WERI-Rb-1 (cell line): ENCODE data around the gene TM4SF5.

Source experiments
- DNase-seq: peaks from one replicate; pipeline ENCODE4 v3.0.0-alpha.2; 2020
- H3K27ac ChIP-seq: fragments of 250-450 bp; sonication (Bioruptor Pico); 2 replicates; pipeline ENCODE4 v1.5.1; 2020; ENCODE audit warnings: mild to moderate bottlenecking, moderate library complexity
- H3K27me3 ChIP-seq: fragments of 250-450 bp; sonication (Bioruptor Pico); 2 replicates; pipeline ENCODE4 v1.5.1; 2021; ENCODE audit warnings: mild to moderate bottlenecking, low read depth, moderate library complexity; ENCODE audit not compliant: insufficient read depth, severe bottlenecking
- H3K36me3 ChIP-seq: fragments of 250-450 bp; sonication (Bioruptor Pico); 2 replicates; pipeline ENCODE4 v1.5.1; 2020; ENCODE audit warnings: mild to moderate bottlenecking, moderate library complexity
- H3K4me3 ChIP-seq: 2 replicates; pipeline ENCODE4 v1.5.1; 2011; ENCODE audit warnings: low read depth, mild to moderate bottlenecking, control low read depth, low read length
- H3K9me3 ChIP-seq: fragments of 250-450 bp; sonication (Bioruptor Pico); 2 replicates; pipeline ENCODE4 v1.5.1; 2021; ENCODE audit warnings: mild to moderate bottlenecking, moderate library complexity; ENCODE audit not compliant: severe bottlenecking
- CTCF ChIP-seq: IDR thresholded peaks from 2 replicates; pipeline ENCODE4 v1.5.1; 2011; ENCODE audit warnings: low read depth, mild to moderate bottlenecking, control low read depth, inconsistent platforms, low read length

The TM4SF5 gene

DNA sequence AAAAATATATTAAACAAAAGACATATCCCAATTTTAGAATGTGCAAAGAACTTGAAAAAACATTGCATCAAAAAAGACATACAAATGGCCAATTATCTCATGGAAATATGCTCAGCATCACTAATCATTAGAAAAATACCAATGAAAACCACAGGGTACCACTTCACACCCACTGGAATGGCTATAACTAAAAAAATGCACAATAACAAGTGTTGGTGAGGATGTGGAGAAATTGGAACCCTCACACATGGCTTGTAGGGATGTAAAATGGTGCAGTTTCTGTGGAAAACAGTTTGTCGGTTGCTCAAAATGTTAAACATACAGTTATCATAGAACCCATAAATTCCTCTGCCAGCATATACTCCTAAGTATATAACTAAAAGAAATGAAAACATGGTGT lies 23.5 kb downstream of the TM4SF5 start:
- H3K27ac ChIP-seq, result no peak overlapping the region
- H3K27me3 ChIP-seq, result no peaks in the 10 kb centered on the region
- H3K9me3 ChIP-seq, result no peaks in the 10 kb centered on the region
- H3K4me3 ChIP-seq, result no peak overlapping the region
- DNase-seq, result no peak
- no peak for TF ChIP-seq CTCF
- H3K36me3 ChIP-seq, result peaks cover 18% of the 10 kb centered on the region

DNA sequence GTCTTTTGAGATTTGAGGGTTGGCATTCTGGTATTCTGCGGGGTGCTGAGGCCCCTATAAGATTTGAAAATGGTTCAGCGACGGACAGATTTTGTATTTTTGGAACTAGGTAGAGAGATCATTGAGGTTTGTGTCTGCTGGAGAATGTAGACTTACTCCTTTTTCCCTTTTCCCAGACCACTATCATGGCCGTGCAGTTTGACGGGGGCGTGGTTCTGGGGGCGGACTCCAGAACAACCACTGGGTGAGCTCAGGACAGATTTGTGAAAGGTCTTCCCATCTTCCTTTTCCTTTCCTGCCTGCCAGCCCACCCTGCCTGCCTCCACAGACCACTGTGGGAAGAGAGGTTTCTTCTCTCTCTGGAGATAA lies 24.9 kb downstream of the TM4SF5 start:
- Histone ChIP-seq H3K36me3 (peaks cover 18% of the 10 kb centered on the region), H3K9me3 (no peaks in the 10 kb centered on the region), H3K27ac (peak overlapping the region; percentile 85), H3K4me3 (peak overlapping the region; percentile 85), H3K27me3 (no peaks in the 10 kb centered on the region)
- peak; percentile 46 for DNase-seq
- TF ChIP-seq CTCF, result no peak

DNA sequence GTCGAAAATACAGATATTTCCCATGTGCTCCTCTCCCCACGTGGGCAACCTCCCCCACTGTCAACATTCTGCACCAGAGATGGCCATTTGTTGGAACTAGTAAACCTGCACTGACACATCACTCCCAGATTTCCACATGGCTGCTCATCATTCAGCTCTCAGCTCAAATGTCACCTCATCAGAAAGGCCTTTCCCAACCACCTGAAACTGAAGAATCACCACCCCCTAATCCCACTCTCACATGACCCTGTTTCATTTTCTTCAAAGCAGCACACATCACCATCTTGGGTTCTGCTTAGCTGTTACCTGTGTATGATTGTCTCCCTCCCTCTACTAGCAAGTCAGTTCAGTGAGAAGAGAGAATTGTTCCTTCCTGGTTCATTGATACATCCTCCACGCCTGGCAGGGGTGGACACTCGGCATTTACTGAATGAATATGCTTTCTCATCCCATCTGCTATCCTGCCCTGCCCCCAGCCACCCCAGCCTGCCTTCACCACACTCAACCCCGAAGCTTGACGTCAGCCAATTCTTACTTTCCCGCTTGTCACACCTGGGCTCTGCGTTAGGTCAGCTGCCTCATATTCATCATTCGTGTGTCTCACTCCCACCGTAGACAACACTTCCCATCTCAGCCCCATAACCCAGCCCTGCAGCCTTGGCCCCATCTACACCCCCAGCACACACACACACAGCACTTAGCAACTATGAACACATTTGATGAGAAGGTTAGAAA lies 28.9 kb downstream of the TM4SF5 start:
- Histone ChIP-seq H3K36me3 (peaks cover 18% of the 10 kb centered on the region), H3K27me3 (no peaks in the 10 kb centered on the region), H3K4me3 (no peak overlapping the region), H3K9me3 (no peaks in the 10 kb centered on the region), H3K27ac (no peak overlapping the region; the same call in 1 of the 2 replicates)
- no peak for DNase-seq
- no peak for TF ChIP-seq CTCF

GRCh38 chr17:4802228-4802627 lies 30.5 kb downstream of the TM4SF5 start, which contains the start of gene C17orf114:
Gene C17orf114, minus strand, starts transcription at chr17:4802328.
- Histone ChIP-seq H3K27ac (no peak within 1 kb of the TSS; the same call in 1 of the 2 replicates), H3K4me3 (no peak within 1 kb of the TSS), H3K36me3 (peaks cover 15% of the 10 kb centered on the region), H3K9me3 (no peaks in the 10 kb centered on the region), H3K27me3 (no peaks in the 10 kb centered on the region)
- no peak for DNase-seq
- TF ChIP-seq CTCF, result no peak

DNA sequence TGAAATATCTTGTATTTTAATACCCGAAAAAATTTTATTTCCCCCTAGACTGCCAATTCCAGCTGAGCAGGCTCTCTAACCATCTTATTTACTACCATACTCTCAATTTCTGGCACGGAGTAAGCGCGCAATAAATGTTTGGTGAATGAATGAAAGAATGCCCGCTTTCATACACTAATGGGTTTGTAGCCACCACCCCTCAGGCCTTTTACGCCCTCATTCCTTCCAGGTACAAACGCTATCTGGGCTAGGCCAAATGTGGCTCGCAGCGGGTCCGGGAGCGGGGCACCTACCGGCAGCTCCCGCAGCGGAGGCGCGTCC lies 34.7 kb downstream of the TM4SF5 start:
- Histone ChIP-seq H3K27me3 (no peaks in the 10 kb centered on the region), H3K27ac (no peak overlapping the region), H3K9me3 (no peaks in the 10 kb centered on the region), H3K36me3 (peaks cover 10% of the 10 kb centered on the region), H3K4me3 (peak overlapping the region; percentile 57)
- no peak for DNase-seq
- no peak for TF ChIP-seq CTCF
